BLaER1 treated with 17β-estradiol and CSF1 and Interleukin-3, amounts not matched to agents 10 nM and 100 nM (cell line): ENCODE results near the gene CCHCR1.
A peak's percentile ranks its signal among the peaks of the same experiment; 100 is the strongest.

ENCODE experiments used
- H3K27ac ChIP-seq, 11 experiments: shearing (Covaris generic); formaldehyde crosslinking; 2 replicates each; pipeline ENCODE4 v1.8.1; 2022
- H3K27me3 ChIP-seq, 11 experiments: shearing (Covaris generic); formaldehyde crosslinking; 2 replicates each; pipeline ENCODE4 v1.8.1; 2022
- H3K36me3 ChIP-seq, 11 experiments: shearing (Covaris generic); formaldehyde crosslinking; 2 replicates each; pipeline ENCODE4 v1.8.1; 2022
- H3K4me1 ChIP-seq, 10 experiments: shearing (Covaris generic); formaldehyde crosslinking; 2 replicates each; pipeline ENCODE4 v1.8.1; 2022
- H3K4me2 ChIP-seq, 11 experiments: shearing (Covaris generic); formaldehyde crosslinking; 2 replicates each; pipeline ENCODE4 v1.8.1; 2022
- H3K4me3 ChIP-seq, 10 experiments: shearing (Covaris generic); formaldehyde crosslinking; 2 replicates each; pipeline ENCODE4 v1.8.1; 2022
- H3K9ac ChIP-seq, 11 experiments: shearing (Covaris generic); formaldehyde crosslinking; 2 replicates each; pipeline ENCODE4 v1.8.1; 2022
- H3K9me3 ChIP-seq, 11 experiments: shearing (Covaris generic); formaldehyde crosslinking; replicated peaks in 1 of 11; 2 replicates each; pipeline ENCODE4 v1.8.1; 2022
- H4K20me1 ChIP-seq, 11 experiments: shearing (Covaris generic); formaldehyde crosslinking; 2 replicates each; pipeline ENCODE4 v1.8.1; 2022
- Cebpa-rat ChIP-seq, 11 experiments: shearing (Covaris generic); IDR thresholded peaks; 2 replicates each; pipeline ENCODE4 v1.8.1; 2022

CCHCR1 gene

GRCh38 chr6:31144296-31144969 is 13.2 kb downstream of the CCHCR1 start:
- H3K4me2 ChIP-seq, result no peak overlapping the region
- H3K36me3 ChIP-seq, result peaks cover 23 to 57% (median 39%) of the 10 kb centered on the region in 11 experiments; a peak in 21 of 22 replicates
- H4K20me1 ChIP-seq, result peaks cover 0 to 6% (median 0%) of the 10 kb centered on the region in 11 experiments; a peak in 2 of 22 replicates
- no peak overlapping the region for H3K4me3 ChIP-seq
- no peak overlapping the region for H3K27ac ChIP-seq
- H3K9me3 ChIP-seq, result no peaks in the 10 kb centered on the region
- H3K27me3 ChIP-seq, result no peaks in the 10 kb centered on the region
- no peaks in the 10 kb centered on the region for H3K4me1 ChIP-seq
- no peak overlapping the region for H3K9ac ChIP-seq
- TF ChIP-seq Cebpa-rat (IDR thresholded peaks at IDR 0.05), result no peak

- H3K4me3 ChIP-seq, result no peak overlapping the region
- no peak overlapping the region; a peak in 1 of 22 replicates for H3K9ac ChIP-seq
- H3K9me3 ChIP-seq, result no peaks in the 10 kb centered on the region
- H3K27me3 ChIP-seq, result no peaks in the 10 kb centered on the region
- no peak overlapping the region for H3K27ac ChIP-seq
- H3K4me1 ChIP-seq, result no peaks in the 10 kb centered on the region
- H3K36me3 ChIP-seq, result peaks cover 21 to 50% (median 35%) of the 10 kb centered on the region in 11 experiments; a peak in 21 of 22 replicates
- H3K4me2 ChIP-seq, result no peak overlapping the region
- no peak for TF ChIP-seq Cebpa-rat (IDR thresholded peaks at IDR 0.05)
- peaks cover 0 to 6% (median 0%) of the 10 kb centered on the region in 11 experiments; a peak in 1 of 22 replicates for H4K20me1 ChIP-seq
Observed at GRCh38 chr6:31143148-31143547, 14.5 kb downstream of the CCHCR1 start.

- Histone ChIP-seq H4K20me1 (peaks cover 0 to 6% (median 0%) of the 10 kb centered on the region in 11 experiments; a peak in 1 of 22 replicates), H3K27me3 (no peaks in the 10 kb centered on the region), H3K36me3 (peaks cover 21 to 48% (median 35%) of the 10 kb centered on the region in 11 experiments; a peak in 21 of 22 replicates), H3K4me3 (no peak overlapping the region), H3K9ac (no peak overlapping the region; a peak in 1 of 22 replicates), H3K9me3 (no peaks in the 10 kb centered on the region), H3K27ac (no peak overlapping the region), H3K4me2 (no peak overlapping the region), H3K4me1 (peaks cover 0 to 6% (median 5%) of the 10 kb centered on the region in 10 experiments; a peak in 11 of 20 replicates)
- no peak for TF ChIP-seq Cebpa-rat (IDR thresholded peaks at IDR 0.05)
Observed at GRCh38 chr6:31142361-31142761, 15.2 kb downstream of the CCHCR1 start.

GRCh38 chr6:31140643-31141042 is 17.0 kb downstream of the CCHCR1 start:
- peaks cover 0 to 6% (median 0%) of the 10 kb centered on the region in 11 experiments; a peak in 1 of 22 replicates for H4K20me1 ChIP-seq
- no peak for TF ChIP-seq Cebpa-rat (IDR thresholded peaks at IDR 0.05)

GRCh38 chr6:31139599-31139998 is 18.0 kb downstream of the CCHCR1 start:
- H3K4me3 ChIP-seq, result no peak overlapping the region
- H4K20me1 ChIP-seq, result peaks cover 0 to under 1% (median 0%) of the 10 kb centered on the region in 11 experiments; a peak in 1 of 22 replicates
- H3K36me3 ChIP-seq, result peaks cover 10 to 26% (median 21%) of the 10 kb centered on the region in 11 experiments; a peak in 21 of 22 replicates
- H3K9ac ChIP-seq, result no peak overlapping the region
- H3K27me3 ChIP-seq, result no peaks in the 10 kb centered on the region
- no peak overlapping the region for H3K4me2 ChIP-seq
- H3K4me1 ChIP-seq, result peaks cover 0 to 6% (median 5%) of the 10 kb centered on the region in 10 experiments; a peak in 11 of 20 replicates
- H3K9me3 ChIP-seq, result no peaks in the 10 kb centered on the region
- no peak for TF ChIP-seq Cebpa-rat (IDR thresholded peaks at IDR 0.05)
- H3K27ac ChIP-seq, result no peak overlapping the region

More at GRCh38 chr6:31140643-31141042, 17.0 kb downstream of the CCHCR1 start:
- H3K9ac ChIP-seq, result no peak overlapping the region
- no peaks in the 10 kb centered on the region for H3K9me3 ChIP-seq
- peaks cover 21 to 34% (median 31%) of the 10 kb centered on the region in 11 experiments; a peak in 21 of 22 replicates for H3K36me3 ChIP-seq
- no peaks in the 10 kb centered on the region for H3K27me3 ChIP-seq
- no peak overlapping the region for H3K27ac ChIP-seq
- no peak overlapping the region for H3K4me2 ChIP-seq
- peaks cover 0 to 6% (median 5%) of the 10 kb centered on the region in 10 experiments; a peak in 11 of 20 replicates for H3K4me1 ChIP-seq
- H3K4me3 ChIP-seq, result no peak overlapping the region

GRCh38 chr6:31138982-31139381 is 18.6 kb downstream of the CCHCR1 start, which contains the start of gene PSORS1C2:
Gene PSORS1C2 (minus strand): TSS chr6:31139066. CDS start chr6:31139026, 40 bp downstream.
- H4K20me1 ChIP-seq, result no peaks in the 10 kb centered on the region
- peaks cover 0 to 6% (median 5%) of the 10 kb centered on the region in 10 experiments; a peak in 11 of 20 replicates for H3K4me1 ChIP-seq
- no peaks in the 10 kb centered on the region for H3K9me3 ChIP-seq
- peak within 1 kb of the TSS; percentile 42 to 82 (median 63) for H3K4me2 ChIP-seq
- peak within 1 kb of the TSS in 2 of 11 experiments; percentile 7 to 44; a peak in 2 of 22 replicates for H3K9ac ChIP-seq
- peaks cover 9 to 20% (median 15%) of the 10 kb centered on the region in 11 experiments; a peak in 18 of 22 replicates for H3K36me3 ChIP-seq
- H3K27ac ChIP-seq, result no peak within 1 kb of the TSS; a peak in 1 of 22 replicates
- peak within 1 kb of the TSS in 2 of 10 experiments; percentile 33 to 41; a peak in 1 of 20 replicates for H3K4me3 ChIP-seq
- H3K27me3 ChIP-seq, result no peaks in the 10 kb centered on the region
- no peak for TF ChIP-seq Cebpa-rat (IDR thresholded peaks at IDR 0.05)

GRCh38 chr6:31135710-31136109 is 21.9 kb downstream of the CCHCR1 start:
- Histone ChIP-seq H3K9me3 (no peaks in the 10 kb centered on the region), H3K27ac (no peak overlapping the region), H3K27me3 (no peaks in the 10 kb centered on the region), H3K4me1 (peaks cover 0 to 6% (median 5%) of the 10 kb centered on the region in 10 experiments; a peak in 11 of 20 replicates), H4K20me1 (no peaks in the 10 kb centered on the region), H3K4me2 (no peak overlapping the region), H3K4me3 (no peak overlapping the region), H3K36me3 (no peaks in the 10 kb centered on the region), H3K9ac (no peak overlapping the region)
- no peak for TF ChIP-seq Cebpa-rat (IDR thresholded peaks at IDR 0.05)

GRCh38 chr6:31132806-31133205 is 24.8 kb downstream of the CCHCR1 start:
- no peak overlapping the region for H3K4me2 ChIP-seq
- H3K27ac ChIP-seq, result no peak overlapping the region
- no peaks in the 10 kb centered on the region for H3K36me3 ChIP-seq
- H3K4me1 ChIP-seq, result peaks cover 0 to 4% (median 3%) of the 10 kb centered on the region in 10 experiments; a peak in 11 of 20 replicates
- H3K27me3 ChIP-seq, result no peaks in the 10 kb centered on the region
- no peak overlapping the region for H3K4me3 ChIP-seq
- H4K20me1 ChIP-seq, result no peaks in the 10 kb centered on the region
- no peak overlapping the region for H3K9ac ChIP-seq
- no peak for TF ChIP-seq Cebpa-rat (IDR thresholded peaks at IDR 0.05)
- H3K9me3 ChIP-seq, result no peaks in the 10 kb centered on the region

- Histone ChIP-seq H3K4me1 (0 out of 20 replicates have a peak, but pooled peaks cover 0 to 2% (median 0%) of the 10 kb centered on the region in 10 experiments), H3K27me3 (no peaks in the 10 kb centered on the region), H3K4me2 (no peak overlapping the region), H4K20me1 (no peaks in the 10 kb centered on the region), H3K9me3 (no peaks in the 10 kb centered on the region), H3K4me3 (no peak overlapping the region), H3K27ac (no peak overlapping the region), H3K9ac (no peak overlapping the region), H3K36me3 (no peaks in the 10 kb centered on the region)
- no peak for TF ChIP-seq Cebpa-rat (IDR thresholded peaks at IDR 0.05)
Observed at GRCh38 chr6:31131595-31131994, 26.0 kb downstream of the CCHCR1 start.
